HepG2 (cell line): ENCODE measurements around the gene SNAI3. TPM values are rescaled to one million over a fixed set of nuclear protein-coding genes. Genes with fewer than 3 reads are reported as not detected.
A peak's percentile ranks its signal among the peaks of the same experiment; 100 is the strongest.

ENCODE experiments used
- ATAC-seq: fragments of 200-7000 bp; cut with Tn5 transposase; 3 replicates; pipeline ENCODE4 v1.9.1; 2020; ENCODE audit warnings: mild to moderate bottlenecking, moderate library complexity
- BruUV-seq: library from RNA; stranded (reverse); fragments of 400-500 nt; replicated peaks from 2 replicates; lab custom pipeline; 2021; lab: Mats Ljungman, UMichigan
- CTCF ChIA-PET: fragments of 300-600 bp; formaldehyde crosslinking; extraction: SDS; loops from one replicate; lab custom pipeline; 2021; ENCODE audit warnings: low total read pairs, inconsistent platforms, low intra/inter-chr PET ratio; lab: Yijun Ruan, JAX
- POLR2A ChIA-PET: fragments of 350-600 bp; sonication (Branson Sonifier 250); formaldehyde crosslinking; loops from one replicate; lab custom pipeline; 2020; ENCODE audit warnings: antibody characterized with exemption, inconsistent platforms; lab: Yijun Ruan, JAX
- DNase-seq: peaks from one replicate; pipeline ENCODE4 v3.0.0-alpha.2; 2015; ENCODE audit warnings: low spot score
- FAIRE-seq: peaks from 3 replicates; lab custom pipeline; 2011; peaks lifted over from hg19 to GRCh38; lab: Jason Lieb, UNC
- H2AFZ ChIP-seq: one replicate; pipeline ENCODE4 v1.6.1; 2011; ENCODE audit warnings: low read length, inconsistent platforms
- H3K27ac ChIP-seq: fragments of 300-600 bp; 3 replicates; pipeline ENCODE4 v1.8.0; 2011; ENCODE audit warnings: mixed run types, mild to moderate bottlenecking, mixed read lengths, low read length, inconsistent platforms; ENCODE audit not compliant: insufficient read depth; ENCODE audit errors: extremely low read length
- H3K27me3 ChIP-seq, 2 experiments: fragments of 200-600 bp in 1 of 2; 2 replicates in 1 of 2; 3 replicates in 1 of 2; pipeline versions ENCODE4 v1.6.0 to v1.8.0; 2011; ENCODE audit warnings: low read length in 2 of 2, mild to moderate bottlenecking in 2 of 2, moderate library complexity in 2 of 2, inconsistent platforms in 1 of 2; ENCODE audit not compliant: insufficient read depth in 2 of 2, control insufficient read depth in 1 of 2
- H3K36me3 ChIP-seq, 2 experiments: fragments of 200-600 bp in 1 of 2; replicated peaks in 1 of 2; 2 replicates in 1 of 2; 3 replicates in 1 of 2; pipeline versions ENCODE4 v1.5.1 to v1.8.0; 2011; ENCODE audit warnings: low read length in 2 of 2, inconsistent platforms in 1 of 2; ENCODE audit not compliant: insufficient read depth in 2 of 2, control insufficient read depth in 1 of 2
- H3K4me1 ChIP-seq: 2 replicates; pipeline ENCODE4 v1.5.1; 2012; ENCODE audit warnings: low read length, inconsistent platforms; ENCODE audit not compliant: insufficient read depth
- H3K4me2 ChIP-seq: 2 replicates; pipeline ENCODE4 v1.6.0; 2011; ENCODE audit warnings: low read depth, low read length, inconsistent platforms
- H3K4me3 ChIP-seq, 3 experiments: fragments of 200-600 bp in 1 of 3; sonication (generic), shearing (Covaris generic) in 1 of 3; replicated peaks in 1 of 3; 2 replicates each; pipeline ENCODE4 v1.5.1; 2011 to 2016; ENCODE audit warnings: low read length in 3 of 3, inconsistent platforms in 2 of 3, low read depth in 2 of 3, mild to moderate bottlenecking in 2 of 3, control low read depth in 1 of 3, mixed read lengths in 1 of 3; ENCODE audit not compliant: insufficient read depth in 1 of 3
- H3K79me2 ChIP-seq: one replicate; pipeline ENCODE4 v1.6.1; 2011; ENCODE audit warnings: low read length, inconsistent platforms; ENCODE audit not compliant: insufficient read depth
- H3K9ac ChIP-seq: 2 replicates; pipeline ENCODE4 v1.6.0; 2011; ENCODE audit warnings: mild to moderate bottlenecking, low read depth, low read length, inconsistent platforms; ENCODE audit not compliant: insufficient read depth
- H3K9me3 ChIP-seq: 2 replicates; pipeline ENCODE4 v1.5.1; 2012; ENCODE audit warnings: mild to moderate bottlenecking, low read length
- H4K20me1 ChIP-seq: 2 replicates; pipeline ENCODE4 v1.6.0; 2011; ENCODE audit warnings: inconsistent platforms, mild to moderate bottlenecking, low read length, moderate library complexity; ENCODE audit not compliant: insufficient read depth
- CEBPB ChIP-seq: IDR thresholded peaks from 2 replicates; pipeline ENCODE4 v1.6.1; 2011; ENCODE audit warnings: low read depth, low read length, improper control_type of control experiment, borderline replicate concordance
- HNRNPL ChIP-seq: fragments of 200-400 bp; formaldehyde crosslinking; IDR thresholded peaks from 2 replicates; pipeline ENCODE4 v1.6.1; 2017; ENCODE audit warnings: mild to moderate bottlenecking, low read depth, low read length
- HNRNPLL ChIP-seq: fragments of 200-400 bp; formaldehyde crosslinking; IDR thresholded peaks from 2 replicates; pipeline ENCODE4 v1.6.1; 2017; ENCODE audit warnings: mild to moderate bottlenecking, low read depth, low read length; ENCODE audit not compliant: poor library complexity, severe bottlenecking
- RCOR2 ChIP-seq: IDR thresholded peaks from 2 replicates; pipeline ENCODE4 v1.6.1; 2016; ENCODE audit warnings: missing biosample characterization, missing genetic modification reagents
- REL ChIP-seq: sonication (generic); formaldehyde crosslinking; conservative IDR thresholded peaks from 2 replicates; pipeline ENCODE4 v1.8.0; 2022; ENCODE audit warnings: mild to moderate bottlenecking, missing genetic modification reagents, moderate library complexity
- SRY ChIP-seq: sonication (generic); formaldehyde crosslinking; IDR thresholded peaks from 2 replicates; pipeline ENCODE4 v1.8.0; 2022; ENCODE audit warnings: mild to moderate bottlenecking, missing genetic modification reagents
- ZNF557 ChIP-seq: sonication (generic); formaldehyde crosslinking; IDR thresholded peaks from 2 replicates; pipeline ENCODE4 v1.4.0; 2020; ENCODE audit warnings: missing genetic modification reagents
- WGBS: methylation state at CpG from one replicate; pipeline ENCODE4 v1.1.6; 2017; ENCODE audit warnings: low lambda C conversion rate; 5-methylcytosine and 5-hydroxymethylcytosine counted together
- in situ Hi-C: cut with HindIII; loops from 2 replicates; pipeline ENCODE4 v1.10.0; 2017; ENCODE audit warnings: low pct_unique_long_range_greater_than_20kb; ENCODE audit not compliant: extremely low pct_ligation_motif_present
- intact Hi-C: fragments of 100-400 bp; cut with micrococcal nuclease; formaldehyde crosslinking; loops from one replicate; pipeline ENCODE4 v1.10.0; 2022; ENCODE audit not compliant: unreplicated experiment
- polyA plus RNA-seq, 8 experiments: library from polyadenylated mRNA; depleted of rRNA in 3 of 8; stranded (reverse) in 7 of 8; unstranded in 1 of 8; fragments of >200 nt; fragmentation: Illumina TruSeq in 4 of 8; extraction: Trizol in 4 of 8; gene quantifications; 2 replicates each; pipeline versions ENCODE4 v1.2.1 to v1.2.3, GENCODE V29; 2011 to 2016; ENCODE audit warnings: low read depth in 4 of 8, missing spikeins in 1 of 8, mixed read lengths in 1 of 8; ENCODE audit not compliant: insufficient read depth in 1 of 8
- total RNA-seq, 5 experiments: library from RNA; depleted of rRNA; stranded (reverse); fragments of >200 nt; fragmentation: Illumina TruSeq; extraction: Trizol; gene quantifications; 2 replicates each; pipeline ENCODE4 v1.2.3, GENCODE V29; 2016; ENCODE audit warnings: low read depth in 1 of 5
- TF ChIP-seq, protein P1 (sequence below): sonication (generic); formaldehyde crosslinking; IDR thresholded peaks from 2 replicates; pipeline ENCODE4 v1.4.0; 2020; ENCODE audit warnings: missing genetic modification reagents
- TF ChIP-seq, protein P2 (sequence below): sonication (generic); formaldehyde crosslinking; IDR thresholded peaks from 2 replicates; pipeline ENCODE4 v1.5.1; 2020; ENCODE audit warnings: mild to moderate bottlenecking, missing genetic modification reagents, moderate library complexity
- TF ChIP-seq, protein P3 (sequence below): sonication (generic); formaldehyde crosslinking; IDR thresholded peaks from 2 replicates; pipeline ENCODE4 v1.4.0; 2020; ENCODE audit warnings: mild to moderate bottlenecking, missing genetic modification reagents
- TF ChIP-seq, protein P4 (sequence below), 2 experiments: IDR thresholded peaks; 2 replicates each; pipeline ENCODE4 v1.6.1; 2011 to 2012; ENCODE audit warnings: low read length in 2 of 2, borderline replicate concordance in 1 of 2, low read depth in 1 of 2, mild to moderate bottlenecking in 1 of 2, moderate library complexity in 1 of 2

Gene SNAI3
- total and polyA plus RNA-seq, 2 of the 13 experiments (the other 11 are each of a cell fraction or from before 2014, with no cell fraction given), result 0.09 to 0.18 TPM

DNA sequence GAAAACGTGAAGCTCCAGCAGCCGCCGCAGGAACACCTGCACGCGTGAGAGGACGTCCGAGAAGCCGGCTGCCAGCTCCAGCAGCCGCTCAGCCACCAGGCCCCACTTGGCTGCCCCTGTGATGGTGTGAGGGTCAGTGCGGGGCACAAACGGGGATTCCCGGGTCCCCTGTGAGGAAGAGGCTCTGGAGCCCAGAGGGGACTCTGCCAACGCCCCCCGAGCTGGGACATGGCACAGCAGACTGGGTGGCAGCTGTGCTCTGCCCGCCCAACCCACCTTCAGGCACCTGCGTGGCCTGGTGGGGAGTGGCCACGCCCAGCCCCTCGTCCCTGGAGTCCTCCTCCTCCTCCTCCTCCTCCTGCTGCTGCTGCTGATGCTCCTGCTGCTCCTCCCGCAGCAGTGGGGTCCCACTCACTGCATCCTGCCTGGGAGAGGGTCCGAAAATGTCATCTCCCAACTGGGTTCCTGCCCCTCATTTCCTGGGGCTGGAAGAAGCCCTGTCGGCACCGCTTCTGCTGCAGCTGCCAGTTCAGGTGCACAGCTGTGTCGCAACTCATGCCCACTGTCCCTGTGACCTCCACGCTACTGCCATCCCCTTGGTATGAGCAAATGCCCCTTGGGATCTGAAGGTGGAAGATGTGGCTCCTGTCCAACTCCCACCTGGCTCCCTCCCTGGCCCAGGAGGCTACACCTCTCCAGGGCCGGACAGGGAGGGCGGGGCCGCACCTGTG is 47.5 kb upstream of the SNAI3 start:
- no peaks in the 10 kb centered on the region for H3K9me3 ChIP-seq
- H3K27me3 ChIP-seq, result no peaks in the 10 kb centered on the region
- no peaks in the 10 kb centered on the region for H3K79me2 ChIP-seq
- intact Hi-C loops (no loop called here), in situ Hi-C loops (no loop called here)
- no peak overlapping the region for H2AFZ ChIP-seq
- DNase-seq (no peak), ATAC-seq (no peak), FAIRE-seq (no peak)
- no TSS peak for BruUV-seq
- 96% methylated on average over 25 of the region's 27 CpGs for WGBS
- ChIA-PET CTCF (no interaction called here), POLR2A (interaction anchor here (0.6 kb wide), 1 partner anchor 96 kb away, joined by 5 read pairs; no protein-coding TSS in a partner anchor)
- no peaks in the 10 kb centered on the region; the same call in 1 of the 2 replicates for H4K20me1 ChIP-seq
- H3K4me3 ChIP-seq, result no peak overlapping the region
- H3K4me1 ChIP-seq, result no peaks in the 10 kb centered on the region
- H3K36me3 ChIP-seq, result peaks cover 36 to 55% of the 10 kb centered on the region in 2 experiments; a peak in 4 of 5 replicates
- no peak overlapping the region for H3K9ac ChIP-seq
- no peak overlapping the region for H3K27ac ChIP-seq
- no peak overlapping the region for H3K4me2 ChIP-seq
- TF ChIP-seq, protein P1, sequence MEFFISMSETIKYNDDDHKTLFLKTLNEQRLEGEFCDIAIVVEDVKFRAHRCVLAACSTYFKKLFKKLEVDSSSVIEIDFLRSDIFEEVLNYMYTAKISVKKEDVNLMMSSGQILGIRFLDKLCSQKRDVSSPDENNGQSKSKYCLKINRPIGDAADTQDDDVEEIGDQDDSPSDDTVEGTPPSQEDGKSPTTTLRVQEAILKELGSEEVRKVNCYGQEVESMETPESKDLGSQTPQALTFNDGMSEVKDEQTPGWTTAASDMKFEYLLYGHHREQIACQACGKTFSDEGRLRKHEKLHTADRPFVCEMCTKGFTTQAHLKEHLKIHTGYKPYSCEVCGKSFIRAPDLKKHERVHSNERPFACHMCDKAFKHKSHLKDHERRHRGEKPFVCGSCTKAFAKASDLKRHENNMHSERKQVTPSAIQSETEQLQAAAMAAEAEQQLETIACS (CRISPR knock-in tag), result no peak
- TF ChIP-seq, protein P2, sequence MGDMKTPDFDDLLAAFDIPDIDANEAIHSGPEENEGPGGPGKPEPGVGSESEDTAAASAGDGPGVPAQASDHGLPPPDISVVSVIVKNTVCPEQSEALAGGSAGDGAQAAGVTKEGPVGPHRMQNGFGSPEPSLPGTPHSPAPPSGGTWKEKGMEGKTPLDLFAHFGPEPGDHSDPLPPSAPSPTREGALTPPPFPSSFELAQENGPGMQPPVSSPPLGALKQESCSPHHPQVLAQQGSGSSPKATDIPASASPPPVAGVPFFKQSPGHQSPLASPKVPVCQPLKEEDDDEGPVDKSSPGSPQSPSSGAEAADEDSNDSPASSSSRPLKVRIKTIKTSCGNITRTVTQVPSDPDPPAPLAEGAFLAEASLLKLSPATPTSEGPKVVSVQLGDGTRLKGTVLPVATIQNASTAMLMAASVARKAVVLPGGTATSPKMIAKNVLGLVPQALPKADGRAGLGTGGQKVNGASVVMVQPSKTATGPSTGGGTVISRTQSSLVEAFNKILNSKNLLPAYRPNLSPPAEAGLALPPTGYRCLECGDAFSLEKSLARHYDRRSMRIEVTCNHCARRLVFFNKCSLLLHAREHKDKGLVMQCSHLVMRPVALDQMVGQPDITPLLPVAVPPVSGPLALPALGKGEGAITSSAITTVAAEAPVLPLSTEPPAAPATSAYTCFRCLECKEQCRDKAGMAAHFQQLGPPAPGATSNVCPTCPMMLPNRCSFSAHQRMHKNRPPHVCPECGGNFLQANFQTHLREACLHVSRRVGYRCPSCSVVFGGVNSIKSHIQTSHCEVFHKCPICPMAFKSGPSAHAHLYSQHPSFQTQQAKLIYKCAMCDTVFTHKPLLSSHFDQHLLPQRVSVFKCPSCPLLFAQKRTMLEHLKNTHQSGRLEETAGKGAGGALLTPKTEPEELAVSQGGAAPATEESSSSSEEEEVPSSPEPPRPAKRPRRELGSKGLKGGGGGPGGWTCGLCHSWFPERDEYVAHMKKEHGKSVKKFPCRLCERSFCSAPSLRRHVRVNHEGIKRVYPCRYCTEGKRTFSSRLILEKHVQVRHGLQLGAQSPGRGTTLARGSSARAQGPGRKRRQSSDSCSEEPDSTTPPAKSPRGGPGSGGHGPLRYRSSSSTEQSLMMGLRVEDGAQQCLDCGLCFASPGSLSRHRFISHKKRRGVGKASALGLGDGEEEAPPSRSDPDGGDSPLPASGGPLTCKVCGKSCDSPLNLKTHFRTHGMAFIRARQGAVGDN (CRISPR knock-in tag), result no peak
- no peak for TF ChIP-seq SRY (CRISPR knock-in tag)
- no peak for TF ChIP-seq RCOR2 (CRISPR knock-in tag)
- TF ChIP-seq, protein P3, sequence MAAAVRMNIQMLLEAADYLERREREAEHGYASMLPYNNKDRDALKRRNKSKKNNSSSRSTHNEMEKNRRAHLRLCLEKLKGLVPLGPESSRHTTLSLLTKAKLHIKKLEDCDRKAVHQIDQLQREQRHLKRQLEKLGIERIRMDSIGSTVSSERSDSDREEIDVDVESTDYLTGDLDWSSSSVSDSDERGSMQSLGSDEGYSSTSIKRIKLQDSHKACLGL (CRISPR knock-in tag), result no peak
- TF ChIP-seq CEBPB, result peak; percentile 68
- no peak for TF ChIP-seq REL
- TF ChIP-seq ZNF557 (CRISPR knock-in tag), result no peak
- TF ChIP-seq HNRNPLL, result peak; percentile 5
- TF ChIP-seq, protein P4, sequence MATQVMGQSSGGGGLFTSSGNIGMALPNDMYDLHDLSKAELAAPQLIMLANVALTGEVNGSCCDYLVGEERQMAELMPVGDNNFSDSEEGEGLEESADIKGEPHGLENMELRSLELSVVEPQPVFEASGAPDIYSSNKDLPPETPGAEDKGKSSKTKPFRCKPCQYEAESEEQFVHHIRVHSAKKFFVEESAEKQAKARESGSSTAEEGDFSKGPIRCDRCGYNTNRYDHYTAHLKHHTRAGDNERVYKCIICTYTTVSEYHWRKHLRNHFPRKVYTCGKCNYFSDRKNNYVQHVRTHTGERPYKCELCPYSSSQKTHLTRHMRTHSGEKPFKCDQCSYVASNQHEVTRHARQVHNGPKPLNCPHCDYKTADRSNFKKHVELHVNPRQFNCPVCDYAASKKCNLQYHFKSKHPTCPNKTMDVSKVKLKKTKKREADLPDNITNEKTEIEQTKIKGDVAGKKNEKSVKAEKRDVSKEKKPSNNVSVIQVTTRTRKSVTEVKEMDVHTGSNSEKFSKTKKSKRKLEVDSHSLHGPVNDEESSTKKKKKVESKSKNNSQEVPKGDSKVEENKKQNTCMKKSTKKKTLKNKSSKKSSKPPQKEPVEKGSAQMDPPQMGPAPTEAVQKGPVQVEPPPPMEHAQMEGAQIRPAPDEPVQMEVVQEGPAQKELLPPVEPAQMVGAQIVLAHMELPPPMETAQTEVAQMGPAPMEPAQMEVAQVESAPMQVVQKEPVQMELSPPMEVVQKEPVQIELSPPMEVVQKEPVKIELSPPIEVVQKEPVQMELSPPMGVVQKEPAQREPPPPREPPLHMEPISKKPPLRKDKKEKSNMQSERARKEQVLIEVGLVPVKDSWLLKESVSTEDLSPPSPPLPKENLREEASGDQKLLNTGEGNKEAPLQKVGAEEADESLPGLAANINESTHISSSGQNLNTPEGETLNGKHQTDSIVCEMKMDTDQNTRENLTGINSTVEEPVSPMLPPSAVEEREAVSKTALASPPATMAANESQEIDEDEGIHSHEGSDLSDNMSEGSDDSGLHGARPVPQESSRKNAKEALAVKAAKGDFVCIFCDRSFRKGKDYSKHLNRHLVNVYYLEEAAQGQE (IDR thresholded peaks at IDR 0.05; ENCODE audit: borderline replicate concordance in 1 of 2, low read depth in 1 of 2, low read length in 2 of 2), result no peak
- 0 out of 2 replicates have a peak, but pooled peaks have one; percentile 60 for TF ChIP-seq HNRNPL
